Activated B cell treated with CpG ODN at 0.5 μM for 24 hours (primary cell): ENCODE data around the gene DAPL1. TPM values are rescaled to one million over a fixed set of nuclear protein-coding genes. Genes with fewer than 3 reads are reported as not detected.

Source experiments
- ATAC-seq: fragments of 200-7000 bp; cut with Tn5 transposase; one replicate; pipeline ENCODE4 v1.10.0; 2021; ENCODE audit warnings: low read depth, mild to moderate bottlenecking, moderate library complexity
- CTCF ChIA-PET: fragments of 350-600 bp; sonication (Branson Sonifier 250); formaldehyde crosslinking; loops from one replicate; lab custom pipeline; 2021; ENCODE audit warnings: antibody characterized with exemption; lab: Charles Lee
- POLR2A ChIA-PET: fragments of 350-600 bp; sonication (Branson Sonifier 250); formaldehyde crosslinking; loops from one replicate; lab custom pipeline; 2021; ENCODE audit warnings: antibody characterized with exemption; lab: Charles Lee
- DNase-seq: peaks from one replicate; pipeline ENCODE4 v3.0.0; 2022
- H3K27ac Mint-ChIP-seq: one replicate; pipeline ENCODE4 v1.8.0; 2020; ENCODE audit warnings: mixed read lengths
- H3K27me3 Mint-ChIP-seq: one replicate; pipeline ENCODE4 v1.8.0; 2021; ENCODE audit warnings: mixed read lengths
- H3K36me3 Mint-ChIP-seq: one replicate; pipeline ENCODE4 v1.8.0; 2021; ENCODE audit warnings: low read depth, mixed read lengths
- H3K4me1 Mint-ChIP-seq: one replicate; pipeline ENCODE4 v1.8.0; 2021; ENCODE audit warnings: mixed read lengths
- H3K4me3 Mint-ChIP-seq: one replicate; pipeline ENCODE4 v1.8.0; 2020; ENCODE audit warnings: mild to moderate bottlenecking, mixed read lengths
- H3K9me3 Mint-ChIP-seq: one replicate; pipeline ENCODE4 v1.8.0; 2020; ENCODE audit warnings: mixed read lengths
- intact Hi-C: fragments of 100-400 bp; cut with micrococcal nuclease; formaldehyde crosslinking; loops from one replicate; pipeline ENCODE4 v1.15.1; 2024
- total RNA-seq: library from RNA; stranded (reverse); gene quantifications from 2 replicates; pipeline ENCODE4 v1.2.3, GENCODE V29; 2022
- TF ChIP-seq, protein P1 (sequence below): fragments of 200-600 bp; IDR thresholded peaks from one replicate; pipeline ENCODE4 v1.8.0; 2022; ENCODE audit warnings: antibody characterized with exemption, mild to moderate bottlenecking

The DAPL1 gene
- total RNA-seq, 1 donor from 2014 or later: not detected

DNA sequence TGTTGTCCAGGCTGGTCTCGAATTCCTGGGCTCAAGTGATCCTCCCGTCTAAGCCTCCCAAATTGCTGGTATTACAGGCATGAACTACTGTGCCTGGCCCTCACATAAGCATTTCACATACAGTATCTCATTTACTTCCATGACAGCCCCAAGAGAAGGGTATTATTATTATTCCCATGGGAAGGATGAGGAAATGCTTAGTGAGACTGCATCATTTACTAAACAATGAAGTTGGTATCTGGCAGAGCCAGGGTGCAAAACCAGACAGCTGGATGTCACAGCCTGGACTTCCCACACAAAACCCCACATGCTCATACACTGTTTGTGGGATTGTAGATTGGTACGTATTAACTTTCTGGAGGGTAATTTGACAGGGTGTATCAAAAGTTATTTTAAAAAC, 29.9 kb downstream of the DAPL1 start:
- ChIA-PET CTCF (no interaction called here), POLR2A (no interaction called here)
- no peaks in the 10 kb centered on the region for H3K9me3 Mint-ChIP-seq
- H3K36me3 Mint-ChIP-seq: no peaks in the 10 kb centered on the region
- no peaks in the 10 kb centered on the region for H3K4me1 Mint-ChIP-seq
- TF ChIP-seq, protein P1, sequence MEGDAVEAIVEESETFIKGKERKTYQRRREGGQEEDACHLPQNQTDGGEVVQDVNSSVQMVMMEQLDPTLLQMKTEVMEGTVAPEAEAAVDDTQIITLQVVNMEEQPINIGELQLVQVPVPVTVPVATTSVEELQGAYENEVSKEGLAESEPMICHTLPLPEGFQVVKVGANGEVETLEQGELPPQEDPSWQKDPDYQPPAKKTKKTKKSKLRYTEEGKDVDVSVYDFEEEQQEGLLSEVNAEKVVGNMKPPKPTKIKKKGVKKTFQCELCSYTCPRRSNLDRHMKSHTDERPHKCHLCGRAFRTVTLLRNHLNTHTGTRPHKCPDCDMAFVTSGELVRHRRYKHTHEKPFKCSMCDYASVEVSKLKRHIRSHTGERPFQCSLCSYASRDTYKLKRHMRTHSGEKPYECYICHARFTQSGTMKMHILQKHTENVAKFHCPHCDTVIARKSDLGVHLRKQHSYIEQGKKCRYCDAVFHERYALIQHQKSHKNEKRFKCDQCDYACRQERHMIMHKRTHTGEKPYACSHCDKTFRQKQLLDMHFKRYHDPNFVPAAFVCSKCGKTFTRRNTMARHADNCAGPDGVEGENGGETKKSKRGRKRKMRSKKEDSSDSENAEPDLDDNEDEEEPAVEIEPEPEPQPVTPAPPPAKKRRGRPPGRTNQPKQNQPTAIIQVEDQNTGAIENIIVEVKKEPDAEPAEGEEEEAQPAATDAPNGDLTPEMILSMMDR: no peak
- H3K4me3 Mint-ChIP-seq: no peak overlapping the region
- ATAC-seq (no peak), DNase-seq (no peak)
- H3K27me3 Mint-ChIP-seq: peaks cover 2% of the 10 kb centered on the region
- intact Hi-C loops: no loop called here
- no peak overlapping the region for H3K27ac Mint-ChIP-seq

DNA sequence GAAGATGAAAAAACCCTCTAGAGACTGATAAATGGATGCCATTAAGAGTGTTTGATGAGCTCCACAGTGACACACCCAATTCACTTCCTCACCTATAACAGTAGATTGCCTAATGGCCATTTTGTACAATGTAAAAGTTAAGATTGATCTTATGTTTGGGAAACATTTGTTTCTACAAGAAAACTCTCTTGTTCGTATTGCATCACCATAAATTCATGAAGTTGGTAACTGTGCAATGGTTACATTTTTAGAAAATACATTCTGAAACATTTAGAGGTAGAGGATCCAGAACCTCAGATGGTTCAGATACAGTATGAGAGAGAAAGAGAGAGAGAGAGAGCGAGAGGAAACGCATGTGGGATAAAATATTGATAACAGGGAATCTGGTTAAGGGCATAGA, 31.8 kb downstream of the DAPL1 start:
- CTCF ChIA-PET: no interaction called here
- no peak overlapping the region for H3K4me3 Mint-ChIP-seq
- DNase-seq: no peak
- peaks cover 2% of the 10 kb centered on the region for H3K27me3 Mint-ChIP-seq
- intact Hi-C loops: no loop called here
- H3K4me1 Mint-ChIP-seq: no peaks in the 10 kb centered on the region
- H3K9me3 Mint-ChIP-seq: no peaks in the 10 kb centered on the region
- no peaks in the 10 kb centered on the region for H3K36me3 Mint-ChIP-seq
- no peak for ATAC-seq
- TF ChIP-seq, protein P1: no peak
- POLR2A ChIA-PET: no interaction called here
- H3K27ac Mint-ChIP-seq: no peak overlapping the region

DNA sequence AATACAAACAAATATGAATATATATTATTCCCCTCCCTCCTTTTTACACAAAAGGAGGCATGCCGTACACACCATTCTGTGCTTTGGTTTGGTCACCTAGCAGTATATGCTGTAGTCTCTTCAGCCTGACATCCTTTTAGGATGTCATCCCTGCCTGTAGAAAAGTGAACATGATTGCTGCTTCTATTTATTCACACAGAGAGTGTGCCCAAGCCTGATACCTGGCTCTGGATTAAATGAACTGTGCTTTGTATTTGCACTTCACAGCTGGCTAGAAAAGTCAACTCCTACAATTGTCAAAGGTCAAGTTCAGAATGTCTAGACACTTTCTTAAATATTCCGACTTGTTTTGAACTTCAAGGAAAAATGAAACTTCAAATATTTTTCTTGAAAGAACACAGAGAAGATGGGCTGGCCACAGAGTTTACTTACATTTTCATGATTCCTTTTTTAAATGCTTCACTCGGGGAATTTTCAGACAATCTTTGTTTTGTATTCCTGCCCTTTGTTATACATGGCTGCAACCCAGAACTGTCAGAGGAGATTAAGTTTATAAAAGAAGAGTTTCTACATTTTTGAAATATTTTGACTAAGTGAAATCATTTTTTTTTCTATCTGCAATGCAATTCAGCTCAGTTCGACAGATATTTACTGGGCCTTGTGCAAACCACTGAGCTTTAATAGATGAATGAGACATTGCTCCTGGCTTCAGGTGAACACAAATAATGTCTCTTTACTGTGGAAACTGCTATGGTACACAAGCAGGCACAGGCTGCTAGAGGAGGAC, 33.5 kb downstream of the DAPL1 start:
- peaks cover 2% of the 10 kb centered on the region for H3K27me3 Mint-ChIP-seq
- TF ChIP-seq, protein P1: no peak
- no peak overlapping the region for H3K4me3 Mint-ChIP-seq
- intact Hi-C loops: no loop called here
- ChIA-PET POLR2A (no interaction called here), CTCF (no interaction called here)
- H3K9me3 Mint-ChIP-seq: no peaks in the 10 kb centered on the region
- ATAC-seq: no peak
- DNase-seq: no peak
- H3K4me1 Mint-ChIP-seq: no peaks in the 10 kb centered on the region
- no peak overlapping the region for H3K27ac Mint-ChIP-seq
- H3K36me3 Mint-ChIP-seq: no peaks in the 10 kb centered on the region

DNA sequence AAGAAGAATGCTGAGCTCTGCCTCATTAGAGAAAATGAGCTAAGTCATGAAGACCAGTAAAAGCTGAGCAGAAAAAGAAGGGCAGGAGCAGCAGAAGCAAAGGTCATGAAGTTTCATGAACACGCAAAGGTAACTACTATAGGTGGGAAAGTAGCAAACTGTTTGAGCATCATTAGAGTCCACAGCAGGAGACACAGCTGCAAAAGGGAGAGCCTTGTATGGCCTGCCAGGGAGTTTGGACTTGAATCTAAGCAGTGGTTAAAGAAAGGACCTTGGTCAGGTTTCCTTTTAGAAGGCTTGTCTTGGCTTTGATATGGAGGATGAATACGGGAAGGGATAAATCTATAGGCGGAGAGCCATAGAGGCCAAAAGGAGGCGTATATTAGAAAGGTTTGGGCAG, 34.0 kb downstream of the DAPL1 start:
- ATAC-seq (no peak), DNase-seq (no peak)
- Mint-ChIP-seq H3K36me3 (no peaks in the 10 kb centered on the region), H3K4me1 (no peaks in the 10 kb centered on the region), H3K27me3 (peaks cover 2% of the 10 kb centered on the region), H3K27ac (no peak overlapping the region), H3K4me3 (no peak overlapping the region), H3K9me3 (no peaks in the 10 kb centered on the region)
- ChIA-PET CTCF (no interaction called here), POLR2A (no interaction called here)
- intact Hi-C loops: no loop called here
- TF ChIP-seq, protein P1: no peak

DNA sequence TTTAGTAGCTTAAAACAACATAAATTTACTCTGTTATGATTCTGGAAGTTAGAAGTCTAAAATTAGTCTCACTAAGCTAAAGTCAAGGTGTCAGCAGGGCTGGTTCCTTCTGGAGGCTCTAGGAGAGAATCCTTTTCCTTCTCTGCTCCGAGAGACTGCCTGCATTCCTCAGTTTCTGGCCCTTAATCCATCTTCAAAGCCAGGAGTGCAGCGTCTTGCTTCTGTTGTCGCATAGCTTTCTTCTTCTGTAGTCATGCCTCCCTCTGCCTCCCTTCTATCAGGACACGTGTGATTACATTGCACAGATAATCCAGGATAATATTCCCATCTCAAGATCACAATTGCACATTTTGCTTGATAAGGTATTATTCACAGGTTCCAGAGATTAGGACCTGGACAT, 35.1 kb downstream of the DAPL1 start:
- H3K36me3 Mint-ChIP-seq: no peaks in the 10 kb centered on the region
- H3K27ac Mint-ChIP-seq: no peak overlapping the region
- TF ChIP-seq, protein P1: no peak
- H3K4me3 Mint-ChIP-seq: no peak overlapping the region
- H3K9me3 Mint-ChIP-seq: no peaks in the 10 kb centered on the region
- intact Hi-C loops: no loop called here
- POLR2A ChIA-PET: no interaction called here
- ATAC-seq: no peak
- H3K4me1 Mint-ChIP-seq: no peaks in the 10 kb centered on the region
- no peak for DNase-seq
- peaks cover 2% of the 10 kb centered on the region for H3K27me3 Mint-ChIP-seq
- CTCF ChIA-PET: no interaction called here
